COLO668 (cell line): ENCODE results near the gene CDKN1B.
"Not testable (repeated sequence)": the region's sequence is repeated elsewhere in the genome, so short reads cannot be mapped to it uniquely, and the experiment has no call there.

ENCODE experiments used
- DNase-seq: peaks from one replicate; lab custom pipeline; 2025; ENCODE audit not compliant: unreplicated experiment; lab: John Stamatoyannopoulos, UW

CDKN1B gene

DNA sequence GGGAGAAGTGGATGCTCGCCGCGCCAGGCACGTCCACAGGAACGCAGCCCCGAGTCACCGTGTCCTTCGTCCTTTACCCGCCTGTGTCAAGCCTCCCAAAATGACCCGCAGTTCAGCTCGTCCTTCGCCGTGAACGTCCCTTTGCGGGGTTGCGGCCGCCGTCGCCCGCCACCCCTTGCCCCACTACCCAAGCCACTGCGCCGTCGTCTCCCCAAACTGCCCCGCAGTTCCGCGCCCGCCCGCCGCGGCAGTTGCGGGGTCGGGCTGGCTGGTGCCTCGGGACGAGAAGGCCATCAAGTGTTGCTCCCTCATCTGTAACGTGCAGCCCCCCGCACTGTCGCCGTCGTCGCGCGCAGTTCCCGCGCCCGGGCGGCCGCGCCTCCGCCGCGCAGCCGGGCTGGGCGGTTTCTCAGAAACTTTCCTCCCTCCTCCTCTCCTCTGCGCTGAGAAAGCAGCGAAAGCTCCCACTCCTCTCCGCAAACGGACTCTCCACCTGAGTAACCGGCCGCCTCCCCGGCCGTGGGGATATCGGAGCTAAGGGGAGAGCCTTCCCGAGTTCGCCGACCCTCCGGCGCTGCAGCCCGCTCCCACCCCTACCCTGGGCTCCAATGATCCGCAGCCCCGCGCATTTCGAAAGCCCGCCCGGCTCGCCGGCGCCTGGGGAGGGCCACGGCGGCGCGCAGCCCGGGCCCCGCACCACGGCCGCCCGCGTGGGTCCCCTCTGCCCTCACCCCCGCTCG is 6.7 kb downstream of the CDKN1B start:
- DNase-seq = peak; percentile 49

DNA sequence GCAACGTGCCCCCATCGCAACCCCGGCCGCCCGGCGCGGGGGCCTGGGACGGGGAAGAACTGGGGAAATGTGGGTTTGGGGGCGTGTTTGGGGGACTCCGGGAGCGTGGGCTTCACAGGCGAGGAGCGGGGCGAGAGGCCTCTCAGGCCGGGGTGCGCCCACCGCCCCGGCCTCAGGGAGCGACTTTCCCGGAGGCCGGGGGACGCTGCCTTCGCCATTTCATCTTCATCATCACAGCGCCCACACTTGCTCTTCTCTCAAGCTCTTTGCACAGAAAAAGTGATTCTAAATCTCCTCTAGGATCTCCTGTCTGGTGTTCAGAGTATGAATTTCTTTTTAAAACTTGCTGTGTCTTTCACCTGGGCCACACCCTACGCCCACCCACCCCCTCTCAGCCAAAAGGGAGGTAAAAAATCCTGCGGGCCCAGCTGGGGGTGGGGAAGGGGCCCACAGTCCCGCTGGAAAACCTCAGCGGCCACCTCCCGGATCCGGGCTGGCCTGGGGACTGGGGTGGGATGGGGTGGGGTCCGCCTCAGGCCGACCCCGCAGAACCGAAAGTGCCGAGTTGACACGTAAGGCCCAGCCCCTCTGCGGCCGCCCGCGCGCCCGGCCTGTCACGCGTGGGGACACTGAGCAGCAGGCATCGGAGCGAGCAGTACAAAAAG is 7.4 kb downstream of the CDKN1B start:
- DNase-seq = no peak

DNA sequence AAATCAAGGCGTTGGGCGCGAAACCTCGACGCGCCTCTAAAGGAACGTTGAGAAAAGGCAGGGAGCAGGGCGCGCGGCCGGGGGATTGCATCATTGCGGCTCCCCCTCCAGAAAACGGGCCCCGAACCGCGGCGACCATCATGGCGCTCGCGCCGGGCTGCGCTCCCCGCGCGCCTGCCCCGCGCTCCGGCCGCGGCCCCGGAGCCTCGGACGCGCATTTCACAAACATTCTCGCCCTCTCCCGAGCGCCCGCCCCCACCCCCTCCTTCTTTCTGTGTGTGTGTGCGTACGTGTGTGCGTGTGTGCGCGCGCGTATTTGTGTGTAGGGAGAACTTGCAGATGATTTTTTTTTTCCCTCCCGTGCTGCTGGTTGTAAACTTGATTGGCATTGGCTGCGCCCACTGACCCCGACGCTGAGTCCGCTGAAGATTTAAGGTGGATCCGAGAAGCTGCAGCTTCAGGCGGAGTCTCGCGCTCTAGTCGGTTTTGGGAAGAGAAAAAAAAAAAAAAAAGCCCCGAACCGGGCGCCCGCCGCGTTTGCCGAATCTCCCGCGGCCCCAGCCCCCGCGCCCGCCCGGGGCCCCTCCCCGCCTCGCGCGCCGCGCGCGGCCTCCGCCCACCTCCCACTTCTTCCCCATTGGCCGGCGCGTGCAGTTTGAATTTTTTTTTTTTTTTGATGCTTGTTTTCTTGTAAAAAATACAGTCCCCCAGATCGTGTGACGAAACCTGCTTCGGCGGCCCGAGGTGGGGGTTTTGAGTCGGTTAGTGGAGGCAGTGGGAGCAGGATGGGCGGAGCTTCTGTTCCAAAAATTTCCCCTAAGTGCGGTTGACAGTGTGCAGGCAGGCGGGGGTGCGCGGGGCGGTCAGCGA is 8.2 kb downstream of the CDKN1B start:
- DNase-seq = peak; percentile 92

DNA sequence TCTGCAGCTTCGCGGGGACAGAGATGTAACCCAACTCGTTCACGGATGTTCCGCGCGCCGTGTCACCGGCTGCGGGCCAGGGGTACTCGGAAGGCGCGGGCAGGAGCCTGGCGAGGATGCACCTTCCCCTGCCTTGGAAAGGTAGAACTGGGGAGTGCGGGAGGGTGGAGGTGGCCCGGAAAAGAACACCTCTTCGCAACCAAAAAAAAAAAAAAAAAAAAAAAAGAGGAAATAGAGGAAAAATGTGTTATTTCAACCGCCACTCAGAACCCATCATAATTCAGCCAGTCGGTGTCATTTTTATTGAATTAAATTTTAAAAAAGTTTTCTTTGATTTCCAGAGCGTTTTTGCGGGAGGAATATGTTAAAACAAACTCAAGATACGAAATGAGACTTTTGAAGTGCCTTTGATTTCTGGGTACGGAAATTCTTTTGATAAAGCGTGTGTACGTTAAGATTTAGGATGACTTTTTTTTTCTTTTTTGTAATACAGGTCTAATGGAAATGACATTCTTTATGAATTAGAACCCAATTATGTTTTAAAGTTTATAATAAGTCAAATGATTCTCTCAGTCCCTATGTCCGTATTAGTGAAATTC is 8.9 kb downstream of the CDKN1B start:
- no peak for DNase-seq

DNA sequence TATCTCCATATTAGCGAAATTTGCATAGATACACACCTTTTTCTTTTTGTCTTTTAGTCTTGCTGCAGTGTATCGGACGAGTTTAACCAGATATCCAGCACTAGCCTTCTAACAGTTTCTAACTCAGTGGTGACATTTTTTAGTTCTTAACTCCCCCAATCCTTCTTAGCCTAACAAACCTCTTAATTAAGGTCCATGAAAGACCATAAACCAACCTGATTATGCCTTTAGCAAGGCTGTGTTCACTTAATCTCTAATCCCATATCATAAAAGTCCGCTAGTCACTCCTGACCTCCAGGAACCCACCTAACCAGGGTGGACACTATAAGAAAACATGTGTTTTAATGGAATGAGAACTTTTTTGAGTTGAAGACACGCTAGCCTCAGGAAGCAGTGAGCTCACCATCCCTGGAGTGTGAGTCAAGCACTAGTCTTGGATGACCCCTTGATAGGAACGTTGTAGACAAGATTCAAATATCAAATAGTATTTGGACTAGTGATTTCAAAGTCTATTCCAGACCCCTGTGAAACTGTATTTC is 9.5 kb downstream of the CDKN1B start:
- DNase-seq = no peak

DNA sequence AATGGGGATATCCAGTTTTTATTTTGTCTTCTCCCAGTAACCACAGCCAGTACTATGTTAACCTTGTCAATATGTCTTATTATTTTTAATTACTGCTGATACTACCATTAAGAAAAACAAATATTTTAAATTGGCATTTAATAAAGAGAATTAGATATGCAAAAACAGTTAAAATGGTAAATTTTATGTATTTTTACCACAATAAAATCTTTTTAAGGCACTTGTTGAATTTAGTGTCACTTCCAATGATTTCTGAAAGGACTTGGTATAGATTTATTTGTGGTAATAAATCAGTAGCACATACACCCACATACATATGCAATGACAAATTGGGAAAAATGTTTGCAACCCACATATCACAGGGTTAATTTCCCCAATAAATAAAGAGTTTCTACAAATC is 14.0 kb downstream of the CDKN1B start:
- DNase-seq = no peak

DNA sequence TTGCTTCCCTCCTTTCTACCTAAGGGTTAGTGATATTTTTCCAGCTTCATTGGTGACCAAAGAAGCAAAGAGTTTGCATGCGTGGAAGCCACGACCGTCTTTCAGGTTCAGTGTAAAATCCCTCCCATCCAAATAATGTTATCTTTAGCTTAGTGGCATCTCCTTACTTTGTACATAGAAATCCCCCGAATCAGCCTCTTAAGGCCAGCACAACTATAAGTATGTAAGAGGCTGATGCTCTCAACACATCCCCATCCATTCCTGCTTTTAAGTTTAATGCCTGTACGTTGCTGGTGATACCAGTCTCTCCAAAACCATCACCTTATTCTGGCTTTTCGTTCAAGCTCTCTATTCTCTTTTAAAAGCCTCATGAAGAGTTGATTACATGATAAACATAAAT is 14.6 kb downstream of the CDKN1B start:
- DNase-seq = no peak

DNA sequence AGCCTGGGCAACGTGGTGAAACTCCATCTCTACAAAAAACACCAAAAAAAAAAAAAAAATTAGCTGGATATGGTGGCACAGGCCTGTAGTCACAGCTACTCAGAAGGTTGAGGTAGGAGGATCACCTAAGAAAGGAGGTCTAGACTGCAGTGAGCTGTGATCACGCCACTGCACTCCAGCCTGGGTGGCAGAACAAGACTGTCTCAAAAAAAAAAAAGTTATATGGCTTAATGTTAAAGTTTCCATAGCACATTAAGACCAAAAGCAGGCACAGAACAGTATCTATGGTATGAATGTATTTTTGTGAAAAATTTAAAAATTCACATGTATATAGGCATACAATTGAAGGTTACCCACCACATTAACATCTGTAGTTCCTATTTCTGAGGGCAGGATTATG is 15.9 kb downstream of the CDKN1B start:
- no peak for DNase-seq

DNA sequence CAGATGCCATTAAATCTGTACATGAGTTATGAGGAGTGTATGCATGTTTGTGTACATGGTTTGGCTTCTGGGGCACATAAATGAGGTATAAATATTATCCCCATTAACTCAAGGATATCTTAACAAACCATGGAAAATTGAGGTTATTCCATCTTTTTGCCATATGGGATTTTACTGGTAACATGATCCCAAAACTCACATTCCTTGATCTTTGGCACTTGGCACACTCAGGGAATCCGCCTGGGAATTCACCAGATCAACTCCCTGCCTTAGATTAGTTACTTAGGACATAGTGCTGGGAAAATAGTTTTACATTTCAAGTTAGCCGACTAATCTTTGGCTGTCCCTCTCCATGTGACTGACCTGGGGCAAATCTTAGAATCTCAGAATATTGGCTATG is 16.9 kb downstream of the CDKN1B start:
- no peak for DNase-seq

DNA sequence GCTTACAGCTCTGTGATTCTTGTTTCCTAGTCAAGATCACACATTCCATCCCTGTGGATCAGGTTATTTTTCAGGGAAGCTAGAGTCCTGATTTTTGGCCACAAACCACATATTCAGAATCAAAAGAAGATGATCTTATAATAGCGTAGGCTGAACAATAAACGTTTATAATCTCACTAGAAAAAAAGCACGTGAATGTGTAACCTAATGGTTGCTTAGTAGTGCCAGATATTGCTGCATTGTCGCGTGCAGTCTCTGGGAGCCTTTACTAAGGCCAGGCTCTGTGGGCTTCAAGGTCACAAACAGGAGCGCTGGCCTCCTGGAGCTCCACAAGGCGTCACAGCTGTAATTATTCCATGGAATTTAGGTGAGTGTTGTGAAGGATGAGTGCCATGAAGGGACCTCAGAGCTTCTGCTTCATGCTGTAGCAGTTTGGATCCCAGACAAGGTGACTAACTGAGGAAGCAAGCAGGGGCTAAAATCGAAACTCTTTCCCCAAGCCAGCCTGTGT is 17.4 kb downstream of the CDKN1B start:
- no peak for DNase-seq

DNA sequence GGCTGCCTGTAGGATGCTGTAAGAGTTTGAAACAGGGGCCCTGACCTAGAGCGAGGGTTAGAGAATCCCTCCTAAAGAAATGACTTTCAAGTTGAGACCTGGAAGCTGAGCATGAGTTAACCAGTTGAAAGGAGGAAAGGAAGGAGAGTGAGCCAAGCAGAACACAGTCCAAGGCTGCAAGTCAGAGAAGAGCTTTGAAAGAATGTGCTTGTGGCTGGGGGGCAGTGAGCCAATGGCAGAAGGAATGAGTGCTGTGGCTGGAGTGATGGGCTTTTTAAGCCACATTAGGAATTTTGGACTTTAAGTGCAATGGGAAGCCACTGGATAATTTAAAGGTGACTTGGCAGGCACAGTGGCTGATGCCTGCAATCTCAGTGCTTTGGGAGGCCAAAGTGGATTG is 18.1 kb downstream of the CDKN1B start:
- no peak for DNase-seq

DNA sequence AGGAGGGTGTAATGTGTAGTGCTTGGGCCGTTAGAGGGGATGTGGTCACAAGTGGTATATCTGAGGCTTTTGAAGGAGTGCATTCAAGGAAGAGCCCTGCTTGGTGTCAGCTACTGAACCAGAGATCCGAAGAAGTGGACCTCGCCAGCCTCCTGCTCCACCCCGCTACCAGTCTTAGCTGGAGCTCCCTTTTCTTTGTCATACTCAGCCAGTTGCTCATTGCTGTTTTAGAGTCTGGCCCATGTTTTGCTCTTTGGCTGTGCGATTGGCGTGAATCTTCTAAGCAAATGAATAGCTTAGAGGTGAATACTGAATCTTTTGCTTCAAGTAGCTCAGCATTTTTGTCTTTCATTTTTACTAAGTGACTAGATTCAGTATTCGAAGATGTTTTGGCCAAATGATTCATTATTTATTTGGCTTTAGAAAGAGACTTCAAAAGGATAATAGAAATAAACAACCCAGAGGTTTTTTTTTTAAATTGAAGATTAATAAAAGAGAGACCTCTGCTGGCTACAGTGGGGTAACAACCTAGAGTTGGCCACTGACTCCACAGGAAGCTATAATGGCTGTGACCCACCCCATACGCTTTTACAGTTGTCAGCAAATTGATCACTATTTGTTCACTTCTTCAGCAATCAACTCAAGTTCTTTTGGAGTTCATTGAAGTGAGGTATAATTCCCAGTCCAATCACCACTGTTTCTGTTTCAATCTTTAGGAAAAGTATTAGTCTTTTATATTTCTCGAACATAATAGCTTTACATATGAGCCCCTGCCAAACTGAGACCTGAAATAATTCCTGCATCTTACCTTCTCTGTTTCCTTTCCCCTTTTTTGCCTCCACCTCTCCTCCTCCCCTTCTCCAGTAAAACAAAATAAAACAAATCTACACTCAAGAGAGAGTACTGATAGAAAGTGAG is 19.9 kb downstream of the CDKN1B start:
- no peak for DNase-seq

DNA sequence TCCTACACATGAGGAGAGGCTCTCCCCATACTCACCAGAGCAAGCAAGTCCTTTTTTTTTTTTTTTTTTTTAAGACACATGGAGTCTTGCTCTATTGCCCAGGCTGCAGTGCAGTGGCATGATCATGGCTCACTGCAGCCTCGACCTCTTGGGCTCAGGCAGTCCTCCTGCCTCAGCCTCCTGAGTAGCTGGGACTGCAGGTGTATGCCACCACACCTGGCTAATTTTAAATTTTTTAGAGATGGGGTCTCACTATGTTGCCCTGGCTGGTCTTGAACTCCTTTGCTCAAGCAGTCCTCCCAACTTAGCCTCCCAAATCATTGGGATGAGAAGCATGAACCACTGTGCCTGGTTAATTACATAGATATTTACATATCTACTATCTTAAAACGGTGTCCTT is 21.0 kb downstream of the CDKN1B start:
- not testable (repeated sequence) for DNase-seq

DNA sequence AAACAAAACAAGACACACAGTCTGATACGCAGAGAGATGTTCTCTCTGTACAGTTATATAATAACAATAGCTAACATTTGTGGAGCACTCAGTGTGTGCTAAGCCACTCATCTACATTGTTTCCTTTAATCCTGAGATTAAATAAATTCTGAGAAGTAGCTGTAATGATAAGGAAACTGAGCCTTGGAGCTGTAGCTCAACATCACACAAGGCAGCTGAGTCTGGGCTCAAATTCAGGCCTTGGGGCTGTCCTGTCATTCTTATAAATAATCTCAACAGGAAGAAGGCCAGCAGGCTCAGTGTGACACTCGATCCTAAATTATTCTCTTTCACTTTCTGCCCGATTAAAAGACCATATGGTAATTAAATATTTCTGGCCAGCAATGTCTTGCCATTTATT is 24.5 kb downstream of the CDKN1B start:
- no peak for DNase-seq

DNA sequence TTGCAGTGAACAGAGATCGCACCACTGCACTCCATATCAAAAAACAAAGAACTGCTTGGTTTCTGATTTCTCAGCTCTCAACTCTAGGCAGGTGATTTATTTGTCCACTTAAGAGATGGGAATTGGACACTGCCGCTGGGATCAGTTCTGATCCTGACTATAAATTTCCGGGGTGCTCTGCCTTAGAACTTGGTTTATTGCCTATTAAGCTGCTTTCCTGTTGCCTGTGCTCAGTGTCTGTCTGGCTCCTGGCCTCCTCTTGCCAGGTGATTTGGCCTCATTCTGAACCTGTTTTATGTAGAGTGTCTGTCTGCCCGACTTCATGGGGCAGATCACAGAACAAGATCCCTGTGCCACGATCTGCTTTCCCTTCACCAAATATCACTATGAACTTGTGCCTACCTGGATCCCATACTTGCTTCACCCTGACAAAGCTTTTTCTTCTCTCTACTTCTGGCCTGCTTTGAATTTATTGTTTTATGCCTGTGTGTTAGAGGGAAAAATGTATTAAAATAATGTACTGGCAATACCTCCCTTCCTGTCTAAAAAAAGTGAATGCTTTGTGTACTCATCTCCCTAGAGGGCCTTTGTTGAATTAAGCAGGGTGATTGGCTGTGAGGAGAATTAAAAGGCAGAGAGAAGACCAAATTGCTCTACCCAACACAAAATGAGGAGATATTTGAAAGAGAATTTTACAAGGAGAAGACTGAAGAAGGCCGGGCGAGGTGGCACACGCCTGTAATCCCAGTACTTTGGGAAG is 27.6 kb downstream of the CDKN1B start:
- DNase-seq = no peak

DNA sequence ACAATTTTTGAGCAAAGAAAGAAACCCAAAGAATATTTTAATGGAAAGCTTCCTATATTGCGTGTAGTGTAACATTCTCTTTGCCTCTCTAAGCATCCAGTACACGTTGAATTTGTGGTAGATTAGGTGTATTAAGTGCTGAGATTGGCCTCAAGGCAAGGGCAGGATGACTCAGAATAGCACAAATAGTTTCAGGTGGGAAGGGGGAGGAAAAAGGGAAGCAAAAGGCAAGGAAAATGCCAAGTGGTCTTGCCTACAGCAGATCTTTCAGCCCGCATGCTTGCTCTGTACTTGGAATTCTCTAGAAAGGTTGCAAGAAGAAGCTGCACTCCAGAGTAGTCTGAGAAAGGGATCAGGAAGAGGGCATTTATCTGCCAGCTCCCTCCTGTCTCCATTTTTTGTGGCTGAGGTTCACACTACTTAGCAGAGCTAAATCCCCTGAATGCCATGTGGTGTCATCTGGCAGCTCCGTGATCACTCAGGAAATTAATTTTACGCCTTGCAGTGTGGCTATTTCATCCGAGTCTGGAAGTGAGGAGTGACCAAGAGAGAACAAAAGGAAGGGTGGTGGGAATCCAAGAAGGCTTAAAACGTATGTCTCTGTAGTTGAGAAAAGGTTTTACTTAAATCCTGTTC is 28.5 kb downstream of the CDKN1B start:
- DNase-seq = no peak

DNA sequence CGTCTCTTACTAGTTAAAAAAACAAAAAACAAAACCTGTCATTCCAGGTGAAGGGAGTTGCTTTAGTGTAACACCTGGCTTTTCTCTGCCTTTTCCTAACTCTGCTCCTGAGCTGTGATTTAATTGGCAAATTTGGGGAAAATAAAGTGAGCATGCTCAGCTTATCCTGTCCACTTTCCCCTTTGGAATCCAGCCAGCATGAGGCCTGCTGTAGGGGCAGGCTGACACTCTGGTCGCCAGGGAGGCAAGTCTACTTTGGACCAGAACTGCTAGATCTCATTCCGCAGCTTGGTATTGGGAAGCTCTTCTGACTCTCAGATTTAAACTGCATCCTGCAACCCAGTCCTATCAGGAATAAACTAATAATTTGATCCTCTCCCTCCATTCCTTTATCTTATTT is 30.1 kb downstream of the CDKN1B start:
- DNase-seq = no peak

DNA sequence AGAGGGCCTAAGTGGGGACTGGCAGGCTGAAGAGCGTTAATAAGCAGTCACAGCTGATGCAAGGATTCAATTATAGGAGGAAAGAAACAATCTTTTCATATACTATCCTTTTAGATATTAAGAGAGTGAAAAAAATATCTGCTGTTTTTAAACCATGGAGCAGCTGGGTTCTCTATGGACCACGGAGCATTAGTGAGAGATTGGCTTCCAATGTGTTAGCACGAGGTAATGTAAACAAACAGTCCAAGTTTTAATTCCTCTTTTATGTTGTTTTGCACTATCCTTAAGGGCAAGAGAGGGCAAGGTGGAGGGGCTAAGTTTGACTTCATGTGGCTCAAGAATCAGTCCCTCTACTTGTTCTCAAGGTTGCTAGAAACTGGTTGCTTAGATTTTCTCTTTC is 30.9 kb downstream of the CDKN1B start:
- DNase-seq = no peak

DNA sequence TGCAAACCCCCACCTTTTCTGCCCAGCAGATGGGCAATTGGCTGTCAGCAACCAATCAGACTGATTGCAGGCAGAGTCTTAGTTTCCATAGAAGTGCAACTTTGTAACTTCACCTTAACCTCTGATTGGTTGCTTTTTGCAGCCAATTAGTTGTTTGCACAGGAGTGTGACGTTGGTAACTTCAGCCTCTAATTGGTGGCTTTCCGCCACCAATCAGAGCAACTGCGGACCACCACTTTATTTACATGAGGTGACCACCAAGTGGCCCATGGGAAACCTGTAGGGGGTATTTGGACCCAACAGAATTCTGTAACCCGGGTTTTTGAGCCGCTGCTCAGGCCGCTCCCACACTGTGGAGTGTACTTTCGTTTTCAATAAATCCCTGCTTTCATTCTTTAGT is 32.3 kb downstream of the CDKN1B start:
- no peak for DNase-seq
